ENCODE data around the gene PFKFB2.

The PFKFB2 gene

DNA sequence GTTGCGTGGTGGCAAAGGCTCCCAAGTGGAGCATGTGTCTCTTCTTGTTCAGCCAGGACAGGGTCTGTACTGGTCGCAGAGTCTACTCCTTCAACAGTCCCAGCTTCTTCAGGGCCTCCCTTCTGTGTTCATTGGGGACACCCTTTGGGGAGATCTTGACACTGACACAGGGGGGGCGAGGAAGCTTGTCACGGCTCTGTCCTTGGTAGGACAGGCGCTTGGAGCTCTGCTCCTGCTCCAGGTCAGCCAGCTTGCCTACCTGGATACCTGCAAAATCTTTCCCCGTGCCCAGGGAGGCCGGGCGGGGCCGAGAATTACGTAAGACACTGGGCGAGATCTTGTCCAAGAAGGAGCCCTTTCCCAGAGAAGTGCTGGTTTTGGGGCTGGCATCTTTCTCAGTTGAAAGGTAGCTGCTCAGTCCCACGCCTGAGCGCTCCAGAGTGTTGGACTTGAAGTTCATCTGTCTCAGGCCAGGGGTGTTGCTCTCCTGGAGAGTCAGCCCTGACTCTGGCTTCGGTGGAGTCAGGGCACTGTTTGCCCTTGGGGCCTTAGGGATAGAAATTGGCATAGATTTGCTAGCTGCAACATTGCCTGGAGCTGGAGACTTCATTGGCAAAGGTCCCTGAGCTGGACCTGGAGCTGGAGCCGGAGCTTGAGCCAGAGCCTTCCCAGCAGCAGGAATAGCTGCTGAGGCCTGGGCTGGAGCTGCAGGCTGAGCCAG, 31.0 kb upstream of the PFKFB2 start:
- no peak for DNase-seq (ENCODE audit: low spot score)

DNA sequence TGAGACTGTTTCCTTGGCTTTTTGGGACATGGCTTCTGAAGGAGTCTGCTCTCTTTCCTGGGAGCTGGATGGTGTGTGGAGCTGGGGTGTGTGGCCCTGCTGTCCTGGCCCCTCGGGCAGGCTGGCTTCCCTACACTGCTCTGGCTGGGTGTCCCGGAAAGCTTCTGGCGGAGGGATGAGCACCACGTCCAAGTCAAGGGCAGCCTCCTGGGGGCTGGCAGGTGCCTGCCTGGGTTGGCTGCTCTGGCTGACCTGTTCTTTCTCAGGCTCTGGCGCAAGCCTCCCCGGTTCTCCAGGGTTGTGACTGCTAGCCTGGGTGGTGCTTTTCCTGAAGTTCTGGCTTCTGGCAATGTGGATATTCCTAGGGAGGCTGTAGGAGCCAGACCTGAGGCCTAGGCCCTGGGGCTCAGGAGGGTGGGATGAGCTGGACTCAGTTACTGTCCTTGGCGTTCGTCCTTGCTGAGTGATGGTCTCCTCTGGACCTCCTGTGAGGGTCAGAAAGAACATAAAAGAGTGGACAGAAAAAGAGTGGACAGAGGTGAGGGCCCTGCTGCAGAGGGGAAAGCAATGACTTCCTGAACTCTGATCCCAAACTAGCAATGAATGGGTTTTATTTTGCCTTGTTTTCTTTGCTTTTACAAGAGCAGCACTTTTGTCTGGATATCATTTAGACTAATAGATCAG, 29.9 kb upstream of the PFKFB2 start:
- DNase-seq (ENCODE audit: low spot score) = no peak

DNA sequence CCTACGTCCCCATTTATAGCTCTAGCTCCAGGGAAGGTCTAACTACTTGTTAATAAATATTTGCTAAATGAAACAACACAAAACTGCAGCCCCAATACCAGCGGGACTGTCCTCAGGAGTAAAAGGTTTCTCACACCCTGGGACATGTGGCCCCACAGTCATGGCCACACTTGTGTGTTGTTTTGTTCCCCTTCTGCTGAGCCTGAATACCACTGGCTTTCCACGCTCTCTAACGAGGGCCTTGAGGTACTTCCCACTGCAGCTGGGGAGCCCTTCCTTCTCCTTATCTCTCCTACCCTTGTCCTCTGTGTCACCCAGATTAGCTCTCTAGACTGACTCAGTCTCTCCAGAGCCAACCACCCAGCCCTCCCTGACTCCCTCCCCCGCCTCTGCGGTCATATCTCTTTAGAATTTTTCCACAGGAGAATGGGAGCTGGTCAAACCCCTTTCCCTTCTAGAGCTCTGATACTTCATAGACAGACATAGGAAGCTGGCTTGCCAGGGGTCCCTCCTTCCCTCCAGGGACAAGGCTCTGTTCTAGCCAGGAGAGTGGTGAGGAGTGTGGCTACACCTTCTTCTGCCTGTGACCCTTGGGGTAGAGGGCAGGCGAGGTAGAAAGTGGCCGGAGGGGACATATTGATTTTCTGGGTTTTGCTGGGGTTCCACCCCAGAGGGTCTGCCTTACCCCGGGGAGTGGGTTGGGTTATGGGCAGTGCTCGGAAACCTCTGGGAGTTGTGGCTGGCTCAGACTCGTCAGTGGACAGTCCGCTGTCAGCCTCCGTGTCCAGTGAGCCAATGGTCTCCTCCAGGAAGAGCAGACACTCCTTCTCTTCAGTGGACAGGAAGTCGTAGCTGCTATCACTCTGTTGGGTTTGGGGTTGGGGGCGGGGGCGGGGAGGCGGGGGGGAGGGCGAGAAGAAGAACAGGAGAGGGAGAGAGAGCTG, 28.6 kb upstream of the PFKFB2 start:
- DNase-seq (ENCODE audit: low spot score) = peak; percentile 50

DNA sequence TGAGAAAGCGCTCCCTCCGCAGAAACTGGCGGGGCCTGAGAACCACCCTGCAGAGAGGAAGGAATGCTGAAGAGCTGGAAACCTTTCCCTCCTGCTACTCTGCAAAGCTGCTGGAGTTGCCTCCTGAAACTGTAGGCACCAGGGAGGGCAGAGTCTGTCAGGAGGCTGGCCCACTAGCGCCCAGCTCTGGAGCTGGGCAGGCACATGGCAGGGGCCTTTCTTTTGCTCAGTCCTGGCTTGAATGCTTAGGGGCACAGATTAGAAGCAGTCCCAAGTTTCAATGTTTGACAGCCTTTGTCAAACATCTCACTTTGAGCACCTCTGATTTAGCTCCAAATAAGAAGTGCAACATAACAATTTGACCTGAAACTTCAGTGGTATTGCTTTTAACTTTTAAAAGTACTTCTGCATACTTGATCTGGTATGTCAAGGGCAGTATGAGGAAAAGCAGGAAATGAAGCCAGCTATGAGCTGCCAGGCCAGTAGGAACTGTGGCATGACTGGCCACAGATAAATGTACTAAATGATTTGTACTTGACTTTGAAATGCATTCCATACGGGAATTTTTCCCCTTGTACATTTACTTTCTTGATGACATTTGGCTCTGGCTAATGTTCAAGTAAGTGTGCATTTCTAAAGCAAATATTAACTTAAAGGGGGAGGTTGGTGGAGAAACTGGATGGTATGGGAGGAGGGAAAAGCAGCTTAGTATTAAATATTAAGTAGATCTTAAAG, 27.8 kb upstream of the PFKFB2 start:
- DNase-seq (ENCODE audit: low spot score) = no peak

DNA sequence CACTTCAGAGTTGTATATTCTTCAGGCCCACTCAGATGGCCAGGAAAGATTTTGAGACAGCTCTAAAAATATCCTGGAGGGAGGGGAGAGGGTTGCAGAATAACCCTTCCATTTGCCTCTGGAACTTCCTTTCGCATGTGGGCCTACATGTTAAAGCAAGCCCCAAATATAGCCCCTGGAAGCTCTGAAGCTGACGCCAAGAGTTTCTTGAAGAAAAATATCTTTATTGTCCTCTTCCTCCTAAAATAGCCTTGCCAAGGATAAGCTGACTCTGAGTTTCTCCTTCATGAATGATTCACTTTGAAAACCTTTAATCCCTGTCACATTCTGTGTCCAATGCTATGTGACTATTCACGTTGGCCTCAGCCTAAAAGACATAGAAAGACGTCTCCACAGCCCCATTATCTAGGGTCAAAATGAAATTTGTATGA, 27.0 kb upstream of the PFKFB2 start:
- no peak for DNase-seq (ENCODE audit: low spot score)

DNA sequence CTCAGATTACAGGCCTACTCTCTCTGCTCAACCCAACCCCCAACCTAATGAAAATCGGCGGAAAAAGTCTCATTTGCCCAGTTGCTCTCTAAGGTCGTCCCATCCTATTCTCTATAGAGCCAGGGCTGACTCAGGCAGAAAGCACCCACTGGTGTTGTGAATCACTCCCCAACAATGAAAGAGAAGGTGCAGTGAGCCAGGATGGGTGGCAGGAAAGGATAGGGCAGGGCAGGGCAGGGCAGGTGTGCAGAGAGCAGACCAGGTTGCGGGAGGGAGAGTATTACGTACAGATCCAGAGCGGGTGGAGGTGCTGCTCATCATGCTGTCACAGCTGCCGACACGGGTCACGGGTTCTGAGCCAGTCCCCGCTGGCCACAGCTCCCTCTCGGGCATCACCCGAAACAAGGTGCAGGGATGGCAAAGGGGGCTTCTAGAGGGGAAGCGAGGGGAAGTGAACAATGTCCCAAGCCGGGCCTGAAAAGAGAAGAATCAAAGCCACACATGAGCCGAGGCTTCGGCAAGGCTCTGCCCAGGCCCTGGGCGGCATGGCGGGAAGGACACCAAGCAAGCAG, 25.8 kb upstream of the PFKFB2 start:
- DNase-seq (ENCODE audit: low spot score) = no peak

DNA sequence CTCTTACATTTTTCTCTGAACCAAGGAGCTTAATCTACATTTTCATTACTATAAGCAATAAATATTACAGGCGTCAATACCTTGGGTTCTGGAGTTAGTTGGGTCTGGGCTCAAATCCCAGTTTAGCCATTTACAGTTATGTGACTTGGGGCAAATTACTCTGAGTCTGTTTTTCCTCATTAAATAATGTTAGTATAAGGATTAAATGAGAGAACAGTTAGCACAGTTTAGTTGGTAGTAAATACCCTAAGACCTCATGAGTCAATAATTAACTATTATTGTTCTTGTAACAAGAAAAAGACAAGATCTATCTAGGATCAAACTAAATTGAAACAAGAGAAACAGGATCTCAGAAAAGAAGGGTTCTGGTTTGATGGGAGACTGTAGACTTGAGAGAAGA, 25.2 kb upstream of the PFKFB2 start:
- DNase-seq (ENCODE audit: low spot score) = no peak

DNA sequence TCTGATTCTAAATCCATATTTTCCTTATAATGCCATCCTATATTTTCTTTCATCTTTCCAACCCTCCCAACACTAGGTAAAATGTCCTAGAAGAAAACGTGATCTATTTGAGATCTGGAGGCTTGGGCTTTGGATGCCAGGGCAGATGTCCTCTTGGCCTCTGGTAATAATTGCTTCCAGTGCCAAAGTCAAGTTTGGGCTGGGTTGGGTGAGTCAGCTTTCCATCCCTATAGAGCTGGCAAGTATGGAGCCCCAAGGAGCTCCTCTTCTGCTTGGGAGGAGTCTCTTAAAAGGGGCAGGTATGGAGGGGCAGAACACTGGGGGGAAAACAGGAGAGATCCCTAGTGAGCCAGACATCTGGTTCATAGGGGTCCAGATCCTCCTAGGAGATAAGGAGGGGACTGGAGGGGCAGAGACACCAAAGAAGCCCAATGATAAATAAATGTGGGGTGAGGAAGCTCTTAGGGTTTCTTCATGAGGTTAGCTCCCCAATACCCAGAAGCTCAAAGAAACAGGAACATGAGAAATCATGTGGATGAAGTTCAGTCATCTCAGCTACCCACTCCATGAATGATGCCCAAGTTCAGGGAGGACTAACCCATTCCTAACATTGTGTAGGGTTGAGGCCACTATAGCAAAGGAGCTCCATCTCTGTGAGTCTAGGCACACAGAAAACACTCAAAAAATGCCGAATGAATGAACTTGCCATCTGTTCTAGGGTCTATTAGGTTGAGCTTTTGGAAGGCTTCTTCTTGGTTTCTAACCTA, 24.0 kb upstream of the PFKFB2 start:
- no peak for DNase-seq (ENCODE audit: low spot score)

DNA sequence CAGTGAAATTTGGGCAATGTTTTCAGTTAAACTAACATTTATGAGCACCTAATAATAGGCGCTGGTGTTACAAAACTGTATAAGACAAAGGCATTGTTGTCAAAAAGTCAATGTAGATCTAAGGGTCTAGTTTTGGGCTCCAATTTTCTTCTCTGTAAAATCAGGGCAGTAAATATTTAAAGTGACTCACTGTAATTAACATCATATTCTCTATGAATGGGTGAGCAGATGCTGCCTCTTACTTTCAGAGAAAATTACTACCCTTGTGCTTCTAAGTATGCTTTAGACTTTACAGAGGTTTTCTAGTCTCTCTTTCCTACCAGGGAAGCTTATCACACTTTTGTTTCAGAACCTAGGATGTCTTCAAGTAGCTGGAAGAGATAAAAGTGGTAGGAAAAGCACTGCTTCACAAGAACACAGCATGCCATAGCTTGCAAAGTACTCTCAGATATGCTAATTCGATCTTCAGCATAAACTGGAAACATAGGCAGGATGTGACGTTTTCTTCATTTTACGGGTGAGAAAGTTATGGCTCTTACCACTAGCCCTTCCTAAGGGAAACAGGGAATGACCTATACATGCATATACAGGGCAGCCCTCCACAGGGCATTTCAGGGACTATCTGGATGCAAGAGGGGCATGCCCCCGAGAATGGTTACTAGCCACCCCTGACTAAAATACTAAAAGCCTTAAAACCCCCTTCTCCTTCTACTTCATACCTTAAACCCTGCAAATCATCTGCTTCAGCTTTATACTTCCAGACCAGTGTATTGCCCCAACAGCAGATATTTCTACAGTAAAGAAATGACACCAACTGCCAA, 23.2 kb upstream of the PFKFB2 start:
- no peak for DNase-seq (ENCODE audit: low spot score)

DNA sequence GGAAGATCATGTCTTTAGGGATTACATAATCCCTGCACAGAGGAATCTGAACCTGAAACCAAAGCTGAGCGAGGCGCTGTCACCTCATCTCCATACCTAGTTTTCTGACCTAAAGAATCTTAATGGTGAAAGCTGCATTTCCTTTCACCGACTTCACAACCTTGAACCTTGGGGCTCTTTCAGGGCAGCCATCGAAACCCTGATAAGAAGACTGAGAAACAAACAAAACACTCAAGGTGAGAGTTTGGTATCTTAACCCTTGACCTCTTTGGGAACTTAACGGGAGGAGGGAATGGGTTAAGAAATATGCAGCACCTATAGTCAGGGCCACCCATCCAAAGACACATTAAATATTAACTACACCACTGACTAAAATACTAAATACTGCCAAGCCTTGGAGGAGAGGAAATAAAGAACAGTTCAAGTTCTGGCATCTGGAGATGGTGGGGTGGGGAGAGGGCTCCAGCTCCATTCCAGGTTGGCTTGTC, 22.5 kb upstream of the PFKFB2 start:
- DNase-seq (ENCODE audit: low spot score) = no peak

DNA sequence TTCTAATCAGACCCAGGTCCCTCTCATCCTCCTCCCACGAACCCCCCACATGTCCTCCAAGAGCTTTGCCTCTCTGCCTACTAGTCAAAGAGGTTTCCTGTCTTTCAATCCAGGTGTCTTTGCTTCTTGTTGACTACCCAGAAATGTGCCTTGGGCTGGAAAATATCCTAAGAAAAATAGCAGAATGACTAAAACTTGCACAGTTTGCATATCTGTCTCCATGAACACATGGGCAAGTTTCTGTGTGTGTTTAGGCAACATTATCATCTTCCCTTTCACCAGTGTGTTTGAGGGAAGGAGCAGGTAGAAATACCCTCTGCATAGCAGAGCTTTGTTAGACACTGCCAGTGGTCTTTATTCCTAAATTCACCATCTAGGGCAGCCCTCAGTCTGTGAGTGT, 22.1 kb upstream of the PFKFB2 start:
- DNase-seq (ENCODE audit: low spot score) = no peak

DNA sequence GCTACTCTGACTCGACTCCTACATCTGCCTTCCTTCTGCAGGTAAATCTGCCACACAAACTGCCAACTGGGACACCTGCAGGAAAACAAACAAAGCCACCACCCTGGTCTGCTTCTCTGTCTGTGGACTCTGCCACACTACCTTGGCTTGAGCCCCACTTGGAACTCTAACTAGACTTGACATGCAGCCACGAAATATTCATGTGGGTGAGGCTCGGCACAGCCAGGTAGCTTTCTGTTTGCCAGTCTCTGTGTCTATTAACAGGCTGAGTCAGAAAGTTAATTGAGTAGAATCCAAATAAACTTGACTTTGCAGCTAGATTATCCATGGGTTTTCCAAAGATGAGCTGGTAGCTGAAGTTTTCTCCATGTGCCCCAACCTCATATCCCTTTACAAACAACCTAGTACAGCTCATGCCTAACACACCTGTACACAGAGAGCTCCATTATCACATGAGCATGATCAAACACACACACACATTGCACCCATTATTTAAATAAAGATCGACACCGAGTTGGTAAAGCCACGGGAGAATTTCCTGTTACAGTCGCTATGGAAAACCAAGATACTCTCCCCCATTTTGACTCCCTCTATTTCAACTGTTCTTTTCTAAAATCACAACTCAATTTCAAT, 21.3 kb upstream of the PFKFB2 start:
- DNase-seq (ENCODE audit: low spot score) = no peak

DNA sequence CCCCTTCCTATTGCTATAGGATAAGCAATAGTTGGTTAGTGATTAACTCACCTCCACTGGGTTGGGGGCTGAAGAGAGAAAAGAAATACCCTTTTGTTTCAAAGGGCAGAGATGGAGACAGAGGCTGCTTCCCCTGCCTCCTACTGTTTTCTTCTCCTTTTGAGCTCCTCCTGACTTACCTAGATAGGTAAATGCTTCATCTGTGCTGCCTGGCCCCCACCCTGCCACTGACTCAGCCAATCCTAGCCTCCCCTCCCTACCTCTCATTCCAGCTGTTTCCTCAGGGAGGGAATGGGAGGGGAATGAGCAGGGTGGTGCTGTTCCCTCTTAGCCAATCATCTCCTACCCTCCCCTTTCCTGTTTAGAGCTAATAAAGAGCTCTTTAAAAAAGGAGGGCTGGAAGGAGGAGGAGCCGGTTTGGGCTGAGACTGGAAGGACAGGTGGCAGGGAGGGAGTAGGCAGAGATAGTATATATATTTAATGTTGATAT, 20.5 kb upstream of the PFKFB2 start, which contains the start of gene C1orf116:
Gene C1orf116, minus strand, starts transcription at position 229 of the 490 bp plus-strand sequence. CDS start 5,158 bp downstream, outside the sequence.
- DNase-seq (ENCODE audit: low spot score) = peak; percentile 95

DNA sequence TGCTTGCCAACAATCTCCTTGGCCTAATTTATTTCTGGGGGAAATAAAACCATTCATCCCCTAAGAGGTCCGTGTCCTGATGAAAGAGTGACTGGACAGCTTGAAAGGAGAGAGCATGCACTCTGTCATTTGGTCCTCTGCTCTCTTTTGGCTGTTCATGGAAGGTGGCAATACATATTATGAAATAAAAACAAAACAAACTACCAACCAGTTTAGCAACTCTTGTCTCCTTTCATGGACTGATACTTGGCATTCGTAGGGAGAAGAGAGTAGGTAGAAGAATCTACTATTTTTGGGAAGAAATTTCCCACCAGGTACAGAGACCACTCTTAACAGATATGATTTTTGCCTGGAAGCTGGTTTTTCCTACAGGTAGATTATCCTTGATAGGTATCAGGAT, 19.8 kb upstream of the PFKFB2 start:
- no peak for DNase-seq (ENCODE audit: low spot score)

DNA sequence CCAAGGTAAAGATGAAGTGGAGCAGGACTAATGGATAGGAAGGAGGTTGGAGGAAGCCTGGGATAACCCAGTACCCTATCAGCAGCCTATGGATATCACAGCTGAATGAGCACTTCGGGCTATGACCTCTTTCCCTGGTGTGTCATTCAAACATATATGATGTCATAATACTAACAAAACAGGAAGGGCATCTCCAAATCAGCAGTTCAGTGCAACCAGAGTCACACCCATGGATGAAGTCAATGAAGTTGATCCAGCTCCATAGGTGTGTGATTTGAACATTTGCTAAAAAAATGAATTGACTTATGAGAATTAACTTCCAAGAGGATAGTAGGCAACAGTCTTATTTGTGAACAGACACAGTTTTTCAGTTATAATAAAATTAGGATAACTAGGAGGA, 18.9 kb upstream of the PFKFB2 start:
- no peak for DNase-seq (ENCODE audit: low spot score)

DNA sequence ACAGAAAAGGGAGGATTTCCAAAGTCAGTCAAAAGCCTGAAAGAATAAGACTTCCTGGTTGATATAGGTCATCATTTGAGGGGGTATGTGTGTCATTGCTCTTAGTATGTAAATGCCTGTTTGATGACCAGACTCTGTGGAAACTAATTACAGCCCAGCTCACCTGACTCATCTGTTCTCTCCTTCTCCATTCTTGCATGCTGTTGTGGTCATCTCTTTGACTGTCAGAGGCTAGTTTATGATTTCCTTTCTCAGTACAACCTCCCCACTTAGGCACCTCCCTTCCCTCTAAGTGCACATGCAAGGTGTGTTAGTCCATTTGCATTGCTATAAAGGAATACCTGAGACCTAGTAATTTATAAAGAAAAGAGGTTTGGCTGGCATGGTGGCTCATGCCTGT, 18.1 kb upstream of the PFKFB2 start:
- no peak for DNase-seq (ENCODE audit: low spot score)

DNA sequence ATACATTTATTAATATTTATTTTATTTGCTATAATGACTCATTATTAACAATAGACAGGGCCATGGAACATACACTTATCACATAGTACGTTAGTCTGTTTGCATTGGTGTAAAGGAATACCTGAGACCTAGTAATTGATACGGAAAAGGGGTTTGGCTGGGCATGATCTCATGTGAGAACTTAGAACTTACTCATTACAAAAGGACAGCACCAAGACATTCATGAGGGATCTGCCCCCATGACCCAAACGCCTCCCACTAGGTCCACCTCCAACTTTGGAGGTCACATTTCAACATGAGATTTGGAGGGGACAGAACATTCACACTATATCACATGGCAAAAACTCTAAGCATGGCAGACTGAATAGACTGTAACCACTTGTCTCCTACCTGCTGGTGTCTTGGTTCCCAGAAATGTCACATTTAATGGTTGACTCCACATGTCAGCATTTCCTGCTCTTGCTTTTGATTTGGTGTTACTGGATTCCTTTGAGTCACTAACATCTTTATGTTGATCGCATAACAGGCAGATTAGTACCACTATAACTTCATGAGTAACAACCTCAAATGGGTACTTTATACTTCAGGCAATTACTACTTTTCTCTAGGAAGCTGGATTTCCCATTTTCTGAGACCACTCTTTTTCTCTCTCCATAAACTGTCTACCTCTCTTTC, 17.1 kb upstream of the PFKFB2 start:
- DNase-seq (ENCODE audit: low spot score) = no peak

DNA sequence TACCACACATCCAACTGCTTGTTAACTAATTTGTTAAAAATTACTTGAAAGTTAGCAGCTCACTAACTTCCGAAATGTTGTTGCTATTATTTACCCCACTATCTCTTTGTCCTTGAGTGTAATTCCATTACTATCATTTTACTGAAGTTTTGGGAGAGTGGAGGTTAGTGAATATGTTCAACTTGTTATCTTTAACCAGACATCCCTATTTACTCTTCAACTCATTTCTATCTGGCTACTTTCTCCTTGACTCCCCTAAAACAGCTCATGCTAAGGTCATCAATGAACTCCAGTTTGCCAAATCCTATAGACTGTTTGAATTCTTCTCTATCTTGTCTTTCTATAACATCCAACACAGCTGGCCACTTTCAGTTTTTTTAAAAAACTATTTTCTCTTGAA, 16.2 kb upstream of the PFKFB2 start:
- DNase-seq (ENCODE audit: low spot score) = no peak
